Sigmoid colon (tissue), 7 donors: ENCODE data around the gene SLC8A2. TPM values are rescaled to one million over a fixed set of nuclear protein-coding genes. Genes with fewer than 3 reads are reported as not detected.

Experiments
- DNase-seq: peaks from one replicate; pipeline ENCODE4 v3.0.0-alpha.2; 2019
- H3K27ac ChIP-seq, 4 donors: fragments of 200-600 bp; sonication (generic); one replicate each; pipeline ENCODE4 v1.5.1; 2016 to 2019; ENCODE audit warnings: mild to moderate bottlenecking in 1 of 4
- H3K27me3 ChIP-seq, 3 donors: fragments of 200-600 bp; sonication (generic); one replicate each; pipeline ENCODE4 v1.5.1; 2019; ENCODE audit warnings: mild to moderate bottlenecking in 1 of 3
- H3K36me3 ChIP-seq, 4 donors: fragments of 200-600 bp; sonication (generic); one replicate each; pipeline ENCODE4 v1.5.1; 2016 to 2019
- H3K4me1 ChIP-seq, 4 donors: fragments of 200-600 bp; sonication (generic); one replicate each; pipeline ENCODE4 v1.5.1; 2017 to 2019
- H3K4me3 ChIP-seq, 4 donors: fragments of 200-600 bp; sonication (generic); one replicate each; pipeline ENCODE4 v1.5.1; 2017 to 2019; ENCODE audit warnings: mild to moderate bottlenecking in 2 of 4, moderate library complexity in 1 of 4
- H3K9me3 ChIP-seq, 4 donors: fragments of 200-600 bp in 3 of 4; sonication (generic) in 3 of 4; one replicate each; pipeline versions ENCODE4 v1.5.1 to v1.6.1; 2013 to 2019
- EP300 ChIP-seq, 4 donors: sonication (generic); formaldehyde crosslinking; IDR thresholded peaks; one replicate each; pipeline ENCODE4 v1.6.1; 2017; ENCODE audit warnings: antibody characterized with exemption in 4 of 4
- POLR2A ChIP-seq, 2 donors: fragments of 450-650 bp; IDR thresholded peaks; one replicate each; pipeline ENCODE4 v1.6.1; 2016; ENCODE audit warnings: antibody characterized with exemption in 2 of 2, mild to moderate bottlenecking in 2 of 2, moderate library complexity in 2 of 2
- POLR2AphosphoS5 ChIP-seq, 4 donors: sonication (generic); formaldehyde crosslinking; IDR thresholded peaks; one replicate each; pipeline ENCODE4 v1.6.1; 2017; ENCODE audit warnings: antibody characterized with exemption in 4 of 4
- WGBS, 2 donors: extraction: QIAGEN DNeasy Blood & Tissue Kit; methylation state at CpG; one replicate each; pipeline ENCODE4 v1.1.7; 2013; 5-methylcytosine and 5-hydroxymethylcytosine counted together
- intact Hi-C: fragments of 100-400 bp; cut with DNase I; formaldehyde crosslinking; loops from one replicate; pipeline ENCODE4 v1.15.1; 2023
- polyA plus RNA-seq, 3 donors: library from polyadenylated mRNA; stranded (reverse); fragments of 200-250 nt; gene quantifications; one replicate each; pipeline ENCODE4 v1.2.3, GENCODE V29; 2013
- total RNA-seq, 4 donors: library from RNA; depleted of rRNA; stranded (reverse); fragments of >200 nt; gene quantifications; one replicate each; pipeline ENCODE4 v1.1.0, GENCODE V29; 2016
- TF ChIP-seq, protein P1 (sequence below), 4 experiments: fragments of 450-650 bp in 3 of 4; fragments of 200-600 bp in 1 of 4; IDR thresholded peaks; one replicate each; pipeline ENCODE4 v1.5.1; 2016 to 2019; ENCODE audit warnings: antibody characterized with exemption in 4 of 4, mild to moderate bottlenecking in 3 of 4, moderate library complexity in 2 of 4
- donor health status: healthy with polysubstance abuse.
- donor health status: Bipolar disorder and iron deficiency.
- donor health status: healthy.

Gene SLC8A2
- total and polyA plus RNA-seq, 7 donors, result 1.1 to 39.9 (median 10.0) TPM; not detected in 2

DNA sequence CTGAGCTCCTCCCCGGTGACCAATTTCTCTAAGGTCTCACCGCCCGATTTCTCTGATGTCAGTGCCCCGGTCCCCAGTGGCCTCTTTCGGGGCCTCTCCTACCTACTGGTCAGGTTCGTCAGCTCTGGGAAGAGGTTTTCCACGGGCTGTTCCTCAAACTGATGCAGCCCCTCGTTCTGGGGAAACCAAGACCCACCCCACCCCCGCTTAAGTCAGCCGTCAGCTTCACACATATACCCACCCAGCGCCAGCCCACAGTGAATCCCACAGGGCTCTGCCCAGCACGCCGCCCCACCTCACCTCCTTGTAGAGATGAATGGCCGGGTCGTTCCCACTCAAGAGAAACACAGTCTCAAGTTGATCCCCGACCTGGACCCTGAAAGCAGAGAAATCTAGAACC lies 9.0 kb upstream of the SLC8A2 start:
- WGBS, 2 donors, result 89 to 91% methylated on average over 16 of the region's 16 CpGs
- Histone ChIP-seq H3K27me3 (no peaks in the 10 kb centered on the region), H3K4me1 (peaks cover 3 to 28% (median 19%) of the 10 kb centered on the region in 4 donors), H3K36me3 (peaks cover 0 to 5% (median 0%) of the 10 kb centered on the region in 4 donors), H3K27ac (no peak overlapping the region), H3K4me3 (no peak overlapping the region), H3K9me3 (no peaks in the 10 kb centered on the region)
- intact Hi-C loops, result no loop called here
- no peak for DNase-seq
- TF ChIP-seq POLR2A (IDR thresholded peaks at IDR 0.05) (no peak), EP300 (IDR thresholded peaks at IDR 0.05) (no peak), POLR2AphosphoS5 (IDR thresholded peaks at IDR 0.05) (no peak)
- TF ChIP-seq, protein P1, sequence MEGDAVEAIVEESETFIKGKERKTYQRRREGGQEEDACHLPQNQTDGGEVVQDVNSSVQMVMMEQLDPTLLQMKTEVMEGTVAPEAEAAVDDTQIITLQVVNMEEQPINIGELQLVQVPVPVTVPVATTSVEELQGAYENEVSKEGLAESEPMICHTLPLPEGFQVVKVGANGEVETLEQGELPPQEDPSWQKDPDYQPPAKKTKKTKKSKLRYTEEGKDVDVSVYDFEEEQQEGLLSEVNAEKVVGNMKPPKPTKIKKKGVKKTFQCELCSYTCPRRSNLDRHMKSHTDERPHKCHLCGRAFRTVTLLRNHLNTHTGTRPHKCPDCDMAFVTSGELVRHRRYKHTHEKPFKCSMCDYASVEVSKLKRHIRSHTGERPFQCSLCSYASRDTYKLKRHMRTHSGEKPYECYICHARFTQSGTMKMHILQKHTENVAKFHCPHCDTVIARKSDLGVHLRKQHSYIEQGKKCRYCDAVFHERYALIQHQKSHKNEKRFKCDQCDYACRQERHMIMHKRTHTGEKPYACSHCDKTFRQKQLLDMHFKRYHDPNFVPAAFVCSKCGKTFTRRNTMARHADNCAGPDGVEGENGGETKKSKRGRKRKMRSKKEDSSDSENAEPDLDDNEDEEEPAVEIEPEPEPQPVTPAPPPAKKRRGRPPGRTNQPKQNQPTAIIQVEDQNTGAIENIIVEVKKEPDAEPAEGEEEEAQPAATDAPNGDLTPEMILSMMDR (IDR thresholded peaks at IDR 0.05), result no peak

DNA sequence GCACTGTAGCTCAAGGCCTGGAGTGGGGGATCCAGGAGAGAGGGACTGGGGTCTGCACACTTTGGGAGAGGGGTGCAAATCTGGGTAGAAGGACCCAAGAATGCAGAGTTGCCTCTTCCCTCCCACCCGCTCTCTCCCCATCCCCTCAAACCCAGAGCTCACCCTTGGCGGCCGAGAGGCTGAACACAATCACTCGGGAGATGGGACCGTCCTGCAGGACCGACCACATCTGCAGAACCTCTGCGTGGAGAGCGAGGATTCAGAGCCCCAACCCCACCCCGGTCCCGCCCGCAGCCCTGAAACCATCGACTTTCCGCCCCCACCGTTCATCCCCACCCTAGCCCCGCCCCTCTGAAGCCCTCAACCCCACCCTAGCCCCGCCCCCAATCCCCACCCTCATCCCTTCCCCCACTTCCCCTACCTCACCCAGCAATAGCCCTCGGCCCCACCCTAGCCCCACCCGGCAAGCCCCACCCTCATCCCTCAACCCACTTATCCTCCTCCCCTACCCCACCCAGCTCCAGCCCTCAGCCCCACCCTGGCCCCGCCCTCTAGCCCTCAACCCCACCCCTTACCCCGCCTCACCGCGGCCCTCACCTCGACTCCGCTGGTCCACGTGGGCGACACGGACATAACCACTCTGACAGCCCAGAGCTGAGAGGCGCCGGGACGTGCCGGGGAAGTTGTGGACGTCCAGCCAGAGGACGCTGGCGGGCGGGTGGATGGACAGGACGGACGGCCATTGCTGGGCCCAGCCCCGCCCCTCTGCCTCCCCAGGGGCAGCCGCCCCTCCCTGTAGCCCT lies 8.2 kb upstream of the SLC8A2 start:
- H3K4me3 ChIP-seq, result no peak overlapping the region

DNA sequence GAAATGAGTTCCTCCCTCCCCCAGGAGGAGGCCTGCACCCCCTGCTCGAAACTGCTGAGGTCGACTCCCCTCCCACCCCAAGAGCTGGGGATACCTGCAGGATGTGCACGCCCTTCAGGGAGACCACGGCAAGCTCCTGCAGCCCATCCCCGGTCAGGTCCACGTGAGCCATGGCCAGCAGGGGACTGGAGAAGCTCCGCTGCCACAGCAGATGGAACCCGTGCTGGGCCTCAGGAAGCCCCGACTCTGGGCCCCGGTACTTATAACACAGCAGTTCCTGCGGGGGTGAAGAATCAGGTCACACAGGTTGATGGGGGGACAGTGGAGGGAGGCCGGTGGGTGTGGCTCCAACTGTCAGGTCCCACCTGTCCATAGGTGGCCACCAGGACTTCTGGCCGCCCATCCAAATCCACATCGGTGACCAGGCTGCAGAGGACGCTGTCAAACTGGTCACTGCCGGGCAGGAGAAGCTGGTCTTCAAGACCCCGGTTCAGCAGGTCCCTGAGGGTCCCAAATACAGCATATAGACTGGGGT lies 4.8 kb upstream of the SLC8A2 start:
- TF ChIP-seq POLR2AphosphoS5 (IDR thresholded peaks at IDR 0.05) (no peak), POLR2A (IDR thresholded peaks at IDR 0.05) (no peak), EP300 (IDR thresholded peaks at IDR 0.05) (no peak)
- TF ChIP-seq, protein P1 (IDR thresholded peaks at IDR 0.05), result no peak
- peaks cover 0 to 6% (median 0%) of the 10 kb centered on the region in 3 donors for H3K27me3 ChIP-seq
- DNase-seq, result no peak
- H3K9me3 ChIP-seq, result no peaks in the 10 kb centered on the region
- H3K4me3 ChIP-seq, result no peak overlapping the region
- WGBS, 2 donors, result 84 to 88% methylated on average over 17 of the region's 17 CpGs
- H3K4me1 ChIP-seq, result peaks cover 0 to 21% (median 12%) of the 10 kb centered on the region in 4 donors
- H3K36me3 ChIP-seq, result no peaks in the 10 kb centered on the region
- no peak overlapping the region for H3K27ac ChIP-seq
- intact Hi-C loops, result no loop called here

More for the DNA sequence above, 8.2 kb upstream of the SLC8A2 start:
- no peak overlapping the region for H3K27ac ChIP-seq
- intact Hi-C loops, result no loop called here
- no peak for DNase-seq
- H3K4me1 ChIP-seq, result peaks cover 3 to 25% (median 16%) of the 10 kb centered on the region in 4 donors
- TF ChIP-seq, protein P1 (IDR thresholded peaks at IDR 0.05), result no peak
- TF ChIP-seq EP300 (IDR thresholded peaks at IDR 0.05), result no peak
- TF ChIP-seq POLR2AphosphoS5 (IDR thresholded peaks at IDR 0.05), result no peak
- TF ChIP-seq POLR2A (IDR thresholded peaks at IDR 0.05), result no peak
- H3K36me3 ChIP-seq, result no peaks in the 10 kb centered on the region
- 29 to 35% methylated on average over 39 of the region's 39 CpGs for WGBS, 2 donors
- H3K27me3 ChIP-seq, result no peaks in the 10 kb centered on the region
- H3K9me3 ChIP-seq, result no peaks in the 10 kb centered on the region

DNA sequence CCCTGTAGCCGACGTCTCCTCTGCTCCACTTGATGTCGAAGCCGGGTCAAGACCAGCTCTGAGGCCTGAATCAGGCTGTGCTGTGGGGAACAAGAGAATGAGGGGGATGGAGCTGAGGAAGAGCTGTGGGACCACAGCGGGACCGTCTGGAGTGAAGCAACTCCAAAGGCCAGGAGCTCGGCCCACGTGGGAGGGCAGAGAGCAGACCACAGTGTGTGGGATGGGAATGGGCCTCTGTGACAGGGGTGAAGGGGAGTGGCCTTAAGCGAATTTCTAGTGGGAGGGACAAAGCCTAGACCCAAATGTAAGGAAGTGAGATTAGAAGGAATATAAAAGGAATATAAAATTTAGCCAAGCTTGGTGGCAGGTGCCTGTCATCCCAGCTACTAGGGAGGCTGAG lies 3.8 kb upstream of the SLC8A2 start:
- intact Hi-C loops, result no loop called here
- Histone ChIP-seq H3K27me3 (peaks cover 0 to 9% (median 0%) of the 10 kb centered on the region in 3 donors), H3K27ac (no peak overlapping the region), H3K4me1 (peaks cover 0 to 32% (median 18%) of the 10 kb centered on the region in 4 donors), H3K36me3 (no peaks in the 10 kb centered on the region), H3K9me3 (no peaks in the 10 kb centered on the region), H3K4me3 (no peak overlapping the region)
- no peak for DNase-seq
- 88% methylated on average over 9 of the region's 9 CpGs for WGBS, 2 donors
- TF ChIP-seq EP300 (IDR thresholded peaks at IDR 0.05) (no peak), POLR2A (IDR thresholded peaks at IDR 0.05) (no peak), POLR2AphosphoS5 (IDR thresholded peaks at IDR 0.05) (no peak)
- TF ChIP-seq, protein P1 (IDR thresholded peaks at IDR 0.05), result no peak
